ENCODE results near the gene ZBTB20.

DNA sequence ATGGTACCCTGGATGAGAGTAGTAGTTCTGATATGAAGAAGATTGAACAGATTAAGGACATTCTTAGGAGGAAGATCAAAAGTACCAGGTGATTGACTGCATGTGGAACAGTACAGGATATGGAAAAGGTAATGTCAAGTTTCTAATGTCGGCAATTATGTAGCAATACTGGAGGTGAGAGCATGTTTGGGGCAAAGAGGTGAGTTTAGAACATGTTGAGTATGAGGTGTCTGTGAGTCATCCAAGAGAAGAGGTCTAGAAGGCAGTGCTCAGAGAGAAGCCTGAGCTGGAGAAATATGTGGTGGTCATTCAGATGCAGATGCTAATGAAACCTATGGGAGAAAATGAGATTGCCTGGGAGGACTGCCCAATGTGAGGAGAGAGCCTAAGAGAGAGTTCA is 305.6 kb downstream of the ZBTB20 start:
- TF ChIP-seq, protein P1, sequence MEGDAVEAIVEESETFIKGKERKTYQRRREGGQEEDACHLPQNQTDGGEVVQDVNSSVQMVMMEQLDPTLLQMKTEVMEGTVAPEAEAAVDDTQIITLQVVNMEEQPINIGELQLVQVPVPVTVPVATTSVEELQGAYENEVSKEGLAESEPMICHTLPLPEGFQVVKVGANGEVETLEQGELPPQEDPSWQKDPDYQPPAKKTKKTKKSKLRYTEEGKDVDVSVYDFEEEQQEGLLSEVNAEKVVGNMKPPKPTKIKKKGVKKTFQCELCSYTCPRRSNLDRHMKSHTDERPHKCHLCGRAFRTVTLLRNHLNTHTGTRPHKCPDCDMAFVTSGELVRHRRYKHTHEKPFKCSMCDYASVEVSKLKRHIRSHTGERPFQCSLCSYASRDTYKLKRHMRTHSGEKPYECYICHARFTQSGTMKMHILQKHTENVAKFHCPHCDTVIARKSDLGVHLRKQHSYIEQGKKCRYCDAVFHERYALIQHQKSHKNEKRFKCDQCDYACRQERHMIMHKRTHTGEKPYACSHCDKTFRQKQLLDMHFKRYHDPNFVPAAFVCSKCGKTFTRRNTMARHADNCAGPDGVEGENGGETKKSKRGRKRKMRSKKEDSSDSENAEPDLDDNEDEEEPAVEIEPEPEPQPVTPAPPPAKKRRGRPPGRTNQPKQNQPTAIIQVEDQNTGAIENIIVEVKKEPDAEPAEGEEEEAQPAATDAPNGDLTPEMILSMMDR (IDR thresholded peaks at IDR 0.05) = no peak
- no peak for TF ChIP-seq EZH2 (IDR thresholded peaks at IDR 0.05; ENCODE audit: borderline replicate concordance, insufficient read depth, low read depth, low read length, poor library complexity, severe bottlenecking)

Measured in B cell (primary cell).